22Rv1 (cell line): ENCODE measurements around the gene PDE5A.

Source experiments
- H3K27ac ChIP-seq: fragments of 450-650 bp; 2 replicates; pipeline ENCODE4 v1.5.1; 2017
- ZFX ChIP-seq: fragments of 450-650 bp; IDR thresholded peaks from 2 replicates; pipeline ENCODE4 v1.6.1; 2017; ENCODE audit warnings: antibody characterized with exemption, borderline replicate concordance
- TF ChIP-seq, protein P1 (sequence below): fragments of 450-650 bp; IDR thresholded peaks from 2 replicates; pipeline ENCODE4 v1.5.1; 2017; ENCODE audit warnings: mild to moderate bottlenecking

The PDE5A gene

GRCh38 chr4:119602366-119602765 lies 26.2 kb downstream of the PDE5A start:
- TF ChIP-seq, protein P1, sequence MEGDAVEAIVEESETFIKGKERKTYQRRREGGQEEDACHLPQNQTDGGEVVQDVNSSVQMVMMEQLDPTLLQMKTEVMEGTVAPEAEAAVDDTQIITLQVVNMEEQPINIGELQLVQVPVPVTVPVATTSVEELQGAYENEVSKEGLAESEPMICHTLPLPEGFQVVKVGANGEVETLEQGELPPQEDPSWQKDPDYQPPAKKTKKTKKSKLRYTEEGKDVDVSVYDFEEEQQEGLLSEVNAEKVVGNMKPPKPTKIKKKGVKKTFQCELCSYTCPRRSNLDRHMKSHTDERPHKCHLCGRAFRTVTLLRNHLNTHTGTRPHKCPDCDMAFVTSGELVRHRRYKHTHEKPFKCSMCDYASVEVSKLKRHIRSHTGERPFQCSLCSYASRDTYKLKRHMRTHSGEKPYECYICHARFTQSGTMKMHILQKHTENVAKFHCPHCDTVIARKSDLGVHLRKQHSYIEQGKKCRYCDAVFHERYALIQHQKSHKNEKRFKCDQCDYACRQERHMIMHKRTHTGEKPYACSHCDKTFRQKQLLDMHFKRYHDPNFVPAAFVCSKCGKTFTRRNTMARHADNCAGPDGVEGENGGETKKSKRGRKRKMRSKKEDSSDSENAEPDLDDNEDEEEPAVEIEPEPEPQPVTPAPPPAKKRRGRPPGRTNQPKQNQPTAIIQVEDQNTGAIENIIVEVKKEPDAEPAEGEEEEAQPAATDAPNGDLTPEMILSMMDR, result no peak
- TF ChIP-seq ZFX, result no peak

DNA sequence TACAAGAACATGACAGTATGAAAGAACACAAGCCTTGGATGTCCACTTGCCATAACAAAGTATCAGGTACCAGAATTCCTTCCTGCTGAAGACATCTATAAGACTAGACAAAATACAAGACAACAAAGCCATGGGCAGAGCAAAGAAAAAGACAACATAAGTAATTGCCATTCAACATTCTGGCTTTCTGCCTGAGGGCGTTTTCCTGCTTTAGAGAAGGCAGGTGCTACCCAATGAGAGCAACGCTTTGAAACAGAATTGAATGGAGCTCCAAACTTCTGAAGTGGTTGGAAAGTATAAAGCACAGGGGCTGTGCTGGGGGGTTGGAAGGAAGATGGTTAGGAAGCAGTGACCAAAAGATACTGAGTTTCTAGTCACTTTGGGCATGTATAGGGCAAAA lies 30.1 kb downstream of the PDE5A start:
- TF ChIP-seq ZFX, result no peak
- TF ChIP-seq, protein P1, result no peak
- no peak overlapping the region for H3K27ac ChIP-seq

More at GRCh38 chr4:119602366-119602765, 26.2 kb downstream of the PDE5A start:
- no peak overlapping the region for H3K27ac ChIP-seq

DNA sequence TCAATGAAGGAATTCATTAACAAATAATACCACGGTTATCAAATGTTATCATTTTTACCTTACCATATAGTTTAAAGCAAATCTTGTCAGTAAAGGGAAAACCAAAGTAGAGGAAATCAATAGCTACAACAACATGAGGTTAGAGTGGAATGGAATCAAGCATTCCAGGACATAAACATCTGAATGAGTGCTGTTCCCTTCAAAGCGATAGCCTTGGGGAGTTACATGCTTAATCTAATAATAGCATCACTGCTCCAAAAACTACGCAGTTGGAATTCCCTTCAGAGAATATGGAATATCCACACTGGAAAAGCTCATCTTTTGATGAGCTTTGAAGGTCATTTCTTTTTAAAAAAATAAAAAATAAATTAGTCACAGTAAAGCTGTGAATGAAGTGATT lies 31.2 kb downstream of the PDE5A start:
- no peak overlapping the region for H3K27ac ChIP-seq
- TF ChIP-seq ZFX, result no peak
- TF ChIP-seq, protein P1, result no peak

GRCh38 chr4:119593698-119594097 lies 34.9 kb downstream of the PDE5A start:
- no peak for TF ChIP-seq ZFX
- TF ChIP-seq, protein P1, result no peak
- no peak overlapping the region for H3K27ac ChIP-seq

- TF ChIP-seq, protein P1, result no peak
- TF ChIP-seq ZFX, result no peak
These were observed 35.8 kb downstream of the PDE5A start for GRCh38 chr4:119592830-119593229.

GRCh38 chr4:119589165-119589564 lies 39.4 kb downstream of the PDE5A start:
- H3K27ac ChIP-seq, result no peak overlapping the region
- no peak for TF ChIP-seq ZFX
- TF ChIP-seq, protein P1, result no peak

More at GRCh38 chr4:119592830-119593229, 35.8 kb downstream of the PDE5A start:
- H3K27ac ChIP-seq, result no peak overlapping the region

DNA sequence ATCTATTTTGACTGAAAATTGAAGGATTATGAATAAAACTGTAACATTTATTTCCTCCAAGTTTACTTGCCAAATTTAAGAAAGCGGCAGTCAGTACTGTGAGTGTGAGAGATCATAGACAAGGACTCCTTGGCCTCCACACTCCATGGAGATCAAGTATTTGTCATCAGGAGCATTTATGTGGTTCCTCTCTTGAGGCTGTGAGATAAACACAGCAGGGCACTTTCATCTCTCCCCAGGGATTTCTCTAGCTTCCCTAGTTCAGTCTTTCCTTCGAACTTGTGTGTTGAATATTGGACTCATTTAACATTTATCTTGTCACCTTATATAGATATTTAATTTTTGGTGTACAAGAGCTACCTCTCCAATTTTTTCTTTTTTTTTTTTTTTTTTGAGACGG lies 40.8 kb downstream of the PDE5A start:
- TF ChIP-seq ZFX, result no peak
- TF ChIP-seq, protein P1, result no peak
- no peak overlapping the region for H3K27ac ChIP-seq
